MCF 10A (cell line): Measurements from ENCODE around the gene STX1B. TPM values are rescaled to one million over a fixed set of nuclear protein-coding genes. Genes with fewer than 3 reads are reported as not detected.

ENCODE experiments used
- BruUV-seq: library from RNA; stranded (reverse); fragments of 400-500 nt; replicated peaks from 2 replicates; lab custom pipeline; 2021; lab: Mats Ljungman, UMichigan
- CTCF ChIA-PET: fragments of 300-600 bp; sonication (Branson Sonifier 250); formaldehyde crosslinking; extraction: SDS; loops from one replicate; lab custom pipeline; 2021; ENCODE audit warnings: antibody characterized with exemption, inconsistent platforms; lab: Yijun Ruan, JAX
- POLR2A ChIA-PET: fragments of 300-600, 350-650 bp; sonication (Branson Sonifier 250); formaldehyde crosslinking; extraction: SDS; loops from one replicate; lab custom pipeline; 2020; ENCODE audit warnings: antibody characterized with exemption, inconsistent platforms; lab: Yijun Ruan, JAX
- DNase-seq: peaks from one replicate; pipeline ENCODE4 v3.0.0-alpha.2; 2018; ENCODE audit not compliant: unreplicated experiment
- H3K27ac Mint-ChIP-seq: one replicate; pipeline ENCODE4 v1.8.0; 2022; ENCODE audit warnings: mild to moderate bottlenecking, low read depth, mixed read lengths; ENCODE audit not compliant: unreplicated experiment
- H3K27me3 Mint-ChIP-seq: one replicate; pipeline ENCODE4 v1.8.0; 2022; ENCODE audit warnings: mixed read lengths; ENCODE audit not compliant: insufficient read depth, unreplicated experiment
- H3K36me3 Mint-ChIP-seq: one replicate; pipeline ENCODE4 v1.8.0; 2022; ENCODE audit warnings: mild to moderate bottlenecking, moderate library complexity, mixed read lengths; ENCODE audit not compliant: insufficient read depth, unreplicated experiment
- H3K4me1 Mint-ChIP-seq: one replicate; pipeline ENCODE4 v1.8.0; 2022; ENCODE audit warnings: mixed read lengths; ENCODE audit not compliant: insufficient read depth, unreplicated experiment
- H3K4me3 Mint-ChIP-seq: one replicate; pipeline ENCODE4 v1.8.0; 2022; ENCODE audit warnings: mild to moderate bottlenecking, moderate library complexity, mixed read lengths; ENCODE audit not compliant: unreplicated experiment
- H3K9me3 Mint-ChIP-seq: one replicate; pipeline ENCODE4 v1.8.0; 2022; ENCODE audit warnings: mixed read lengths; ENCODE audit not compliant: unreplicated experiment
- intact Hi-C: fragments of 100-400 bp; cut with micrococcal nuclease; formaldehyde crosslinking; loops from 2 replicates; pipeline ENCODE4 v1.14.1; 2022
- total RNA-seq: library from RNA; stranded (reverse); gene quantifications from 2 replicates; pipeline ENCODE4 v1.2.3, GENCODE V29; 2022
- TF ChIP-seq, protein P1 (sequence below): fragments of 200-600 bp; IDR thresholded peaks from one replicate; pipeline ENCODE4 v1.8.0; 2022; ENCODE audit warnings: antibody characterized with exemption, mild to moderate bottlenecking; ENCODE audit not compliant: unreplicated experiment

The STX1B gene
- total RNA-seq, 1 experiment from 2014 or later, result 0.42 TPM

DNA sequence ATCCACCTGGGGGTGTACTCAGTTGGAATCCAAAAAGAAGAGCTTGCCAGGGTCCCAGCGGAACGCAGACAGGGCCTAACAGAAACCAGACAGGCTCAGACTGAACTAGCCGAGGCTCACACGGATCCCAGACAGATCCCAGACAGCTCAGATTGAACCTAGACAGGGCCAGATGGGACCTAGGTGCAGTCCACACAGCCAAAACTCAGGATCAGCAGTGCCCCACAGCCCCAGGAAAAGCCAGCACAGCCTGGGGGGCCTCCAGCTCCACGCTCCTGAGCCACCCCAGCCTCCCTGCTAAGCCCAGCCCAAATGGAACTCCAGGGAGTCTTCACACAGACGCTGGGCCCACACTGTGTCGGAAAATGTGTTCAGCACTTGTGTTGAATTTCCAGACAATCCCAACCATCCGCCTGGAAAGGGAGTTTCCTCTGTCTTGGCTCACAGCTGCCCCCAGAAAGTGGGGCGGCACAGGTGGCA, 7.5 kb downstream of the STX1B start:
- ChIA-PET POLR2A (interaction anchor here (0.7 kb wide), 1 partner anchor 53 kb away, joined by 3 read pairs; no protein-coding TSS in a partner anchor), CTCF (interaction anchor here (0.5 to 1.7 kb wide), 5 partner anchors 17 to 832 kb away, joined by 3 to 5 read pairs (median 4); no protein-coding TSS in a partner anchor)
- peaks cover 8% of the 10 kb centered on the region for H3K27me3 Mint-ChIP-seq
- TF ChIP-seq, protein P1, sequence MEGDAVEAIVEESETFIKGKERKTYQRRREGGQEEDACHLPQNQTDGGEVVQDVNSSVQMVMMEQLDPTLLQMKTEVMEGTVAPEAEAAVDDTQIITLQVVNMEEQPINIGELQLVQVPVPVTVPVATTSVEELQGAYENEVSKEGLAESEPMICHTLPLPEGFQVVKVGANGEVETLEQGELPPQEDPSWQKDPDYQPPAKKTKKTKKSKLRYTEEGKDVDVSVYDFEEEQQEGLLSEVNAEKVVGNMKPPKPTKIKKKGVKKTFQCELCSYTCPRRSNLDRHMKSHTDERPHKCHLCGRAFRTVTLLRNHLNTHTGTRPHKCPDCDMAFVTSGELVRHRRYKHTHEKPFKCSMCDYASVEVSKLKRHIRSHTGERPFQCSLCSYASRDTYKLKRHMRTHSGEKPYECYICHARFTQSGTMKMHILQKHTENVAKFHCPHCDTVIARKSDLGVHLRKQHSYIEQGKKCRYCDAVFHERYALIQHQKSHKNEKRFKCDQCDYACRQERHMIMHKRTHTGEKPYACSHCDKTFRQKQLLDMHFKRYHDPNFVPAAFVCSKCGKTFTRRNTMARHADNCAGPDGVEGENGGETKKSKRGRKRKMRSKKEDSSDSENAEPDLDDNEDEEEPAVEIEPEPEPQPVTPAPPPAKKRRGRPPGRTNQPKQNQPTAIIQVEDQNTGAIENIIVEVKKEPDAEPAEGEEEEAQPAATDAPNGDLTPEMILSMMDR, result no peak
- no peak overlapping the region for H3K27ac Mint-ChIP-seq
- intact Hi-C loops, result no loop called here
- no peak for DNase-seq
- no peaks in the 10 kb centered on the region for H3K9me3 Mint-ChIP-seq
- no TSS peak for BruUV-seq
- H3K36me3 Mint-ChIP-seq, result no peaks in the 10 kb centered on the region
- H3K4me1 Mint-ChIP-seq, result peaks cover 6% of the 10 kb centered on the region
- H3K4me3 Mint-ChIP-seq, result no peak overlapping the region

DNA sequence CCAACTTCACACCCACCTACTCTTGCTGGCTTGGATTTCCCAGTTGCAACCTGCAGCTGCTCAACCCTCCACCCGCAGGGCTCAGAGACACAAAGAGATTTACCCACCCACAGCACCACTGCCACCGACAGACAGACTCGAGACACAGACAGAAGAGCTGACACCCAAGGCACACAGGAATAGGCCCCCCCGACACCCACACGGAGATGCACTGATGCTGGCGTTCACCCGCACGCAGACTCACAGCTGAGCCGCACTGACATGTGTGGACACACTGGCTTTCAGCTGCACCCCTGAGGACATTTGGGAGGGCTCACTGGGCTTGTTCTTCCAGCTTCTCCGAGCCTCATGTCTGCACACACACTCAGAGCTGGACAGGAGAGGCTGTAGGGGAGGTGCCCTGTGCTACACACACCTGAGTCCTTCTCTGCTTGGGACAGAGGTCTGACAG, 8.2 kb downstream of the STX1B start:
- H3K4me1 Mint-ChIP-seq, result peaks cover 6% of the 10 kb centered on the region
- BruUV-seq, result no TSS peak
- H3K9me3 Mint-ChIP-seq, result no peaks in the 10 kb centered on the region
- TF ChIP-seq, protein P1, result no peak
- H3K27me3 Mint-ChIP-seq, result peaks cover 8% of the 10 kb centered on the region
- H3K27ac Mint-ChIP-seq, result no peak overlapping the region
- no peaks in the 10 kb centered on the region for H3K36me3 Mint-ChIP-seq
- intact Hi-C loops, result no loop called here
- CTCF ChIA-PET, result interaction anchor here (0.5 to 1.7 kb wide), 5 partner anchors 17 to 832 kb away, joined by 3 to 5 read pairs (median 4); no protein-coding TSS in a partner anchor
- DNase-seq, result no peak
- H3K4me3 Mint-ChIP-seq, result no peak overlapping the region
- POLR2A ChIA-PET, result interaction anchor here (0.7 kb wide), 1 partner anchor 53 kb away, joined by 3 read pairs; no protein-coding TSS in a partner anchor

DNA sequence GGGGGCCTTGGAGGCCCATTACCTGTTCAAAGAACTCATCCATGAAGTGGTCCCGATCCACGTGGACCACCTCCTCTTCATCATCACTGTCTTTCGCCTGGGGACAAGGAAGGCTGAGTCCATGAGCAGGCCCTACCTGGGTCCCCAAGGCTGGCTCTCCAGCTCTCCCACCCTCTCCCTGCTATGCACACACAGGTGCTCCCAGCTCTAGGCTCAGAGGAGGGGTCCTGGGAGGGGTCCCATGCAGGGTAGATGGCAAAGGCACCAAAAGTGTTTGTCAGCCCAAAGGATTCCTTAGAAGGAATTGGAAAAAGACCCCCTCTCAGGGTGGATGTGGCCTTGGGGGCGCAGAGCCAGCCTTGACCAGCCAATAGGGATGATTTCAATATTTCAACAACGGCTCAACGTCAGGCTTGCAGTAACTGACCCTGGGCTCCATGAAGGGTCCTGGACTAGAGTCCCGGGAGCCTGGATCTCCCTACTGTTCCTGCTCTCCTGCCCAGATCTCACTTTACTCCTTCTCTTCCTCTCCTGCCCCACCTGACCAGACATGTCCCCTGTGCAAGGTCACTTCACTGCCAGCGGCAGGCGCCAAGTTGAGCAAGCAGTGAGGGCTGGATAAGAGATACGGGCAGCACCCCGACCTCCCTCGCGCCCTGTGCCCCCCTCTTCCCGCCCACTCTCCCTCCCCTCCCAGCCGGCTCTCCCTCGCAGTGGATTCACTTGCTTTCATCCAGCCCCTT, 8.8 kb downstream of the STX1B start:
- H3K27ac Mint-ChIP-seq, result no peak overlapping the region
- H3K4me1 Mint-ChIP-seq, result peaks cover 6% of the 10 kb centered on the region
- no TSS peak for BruUV-seq

More for the DNA sequence above, 8.8 kb downstream of the STX1B start:
- DNase-seq, result no peak
- peaks cover 8% of the 10 kb centered on the region for H3K27me3 Mint-ChIP-seq
- TF ChIP-seq, protein P1, result no peak
- CTCF ChIA-PET, result interaction anchor here (0.6 to 1.7 kb wide), 2 partner anchors 16 to 20 kb away, joined by 4 to 5 read pairs; no protein-coding TSS in a partner anchor
- intact Hi-C loops, result no loop called here
- H3K36me3 Mint-ChIP-seq, result no peaks in the 10 kb centered on the region
- POLR2A ChIA-PET, result interaction anchor here (0.7 kb wide), 1 partner anchor 54 kb away, joined by 3 read pairs; no protein-coding TSS in a partner anchor
- no peaks in the 10 kb centered on the region for H3K9me3 Mint-ChIP-seq
- H3K4me3 Mint-ChIP-seq, result no peak overlapping the region
